ENCODE data around the gene PITPNM3.

GRCh38 chr17:6487251-6488007 lies 68.9 kb downstream of the PITPNM3 start:
- TF ChIP-seq CTCF (IDR thresholded peaks at IDR 0.05 in 8 of 11, conservative IDR thresholded peaks at IDR 0.05 in 3 of 11): no peak
- TF ChIP-seq POLR2A (IDR thresholded peaks at IDR 0.05): no peak

Data from spleen (tissue), 7 donors.